HTR-8/SVneo (cell line): ENCODE results near the gene PDGFRB.

ENCODE experiments used
- DNase-seq: peaks from one replicate; pipeline ENCODE4 v3.0.0; 2011; ENCODE audit warnings: low spot score, mixed read lengths; ENCODE audit not compliant: insufficient read length
- FAIRE-seq: peaks from 2 replicates; lab custom pipeline; 2011; peaks lifted over from hg19 to GRCh38; lab: Jason Lieb, UNC

Gene PDGFRB

DNA sequence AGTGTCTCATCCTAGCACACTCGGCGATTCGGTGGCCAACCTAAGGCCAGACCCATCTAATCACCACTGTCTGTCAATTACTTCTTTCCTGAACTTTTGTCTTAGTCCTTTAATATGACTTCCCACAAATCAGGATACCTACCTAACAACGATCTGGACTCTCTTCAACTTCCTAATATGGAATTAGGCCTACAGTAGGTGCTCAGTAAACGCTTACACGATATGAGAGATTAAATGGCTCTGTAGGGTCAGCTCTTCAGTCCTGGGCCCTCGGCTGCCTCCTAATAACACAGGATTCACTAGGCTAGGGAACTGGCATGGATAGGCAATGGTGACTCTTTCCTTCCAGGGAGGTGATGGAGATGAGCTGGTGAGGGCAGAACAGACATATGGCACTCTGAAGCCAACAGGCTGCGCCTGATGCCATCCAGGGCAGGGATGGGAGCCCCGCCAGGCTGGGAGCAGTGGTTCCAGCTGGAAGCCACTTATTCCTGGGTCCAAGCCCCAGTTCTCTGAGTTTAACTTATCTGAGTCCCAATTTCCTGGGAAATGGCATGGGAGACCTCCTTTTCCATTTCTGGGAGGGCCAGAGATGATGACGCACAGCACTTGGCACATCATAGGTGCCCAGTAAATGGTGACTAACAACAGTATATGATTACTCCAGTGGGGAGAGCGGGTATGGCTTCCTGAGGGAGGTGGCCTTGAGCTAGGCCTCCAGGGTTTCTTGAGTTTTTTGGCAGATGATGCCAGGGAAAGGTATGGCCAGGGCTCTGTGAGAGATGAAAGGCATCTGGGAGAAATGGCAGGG is 7.3 kb downstream of the PDGFRB start:
- DNase-seq (no peak), FAIRE-seq (peak; percentile 42)

DNA sequence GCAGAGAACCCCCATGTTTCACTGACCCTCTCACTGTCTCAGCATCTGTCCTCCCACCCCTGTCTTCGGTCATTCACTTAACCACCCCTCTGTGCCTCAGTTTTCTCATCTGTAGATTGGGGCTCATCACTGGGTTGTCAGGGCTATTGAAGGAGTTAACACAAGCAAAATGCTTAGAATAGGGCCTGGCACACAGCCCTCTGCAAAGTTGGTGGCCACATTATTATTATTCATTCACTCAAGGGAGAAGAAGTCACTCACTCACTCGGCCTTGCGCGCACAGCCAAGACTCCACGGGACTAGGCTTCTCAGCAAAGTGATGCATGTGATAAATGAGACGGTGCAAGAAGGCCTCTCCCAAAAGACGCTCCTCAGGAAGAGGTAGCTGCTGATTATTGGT is 8.0 kb downstream of the PDGFRB start:
- FAIRE-seq: peak; percentile 28

DNA sequence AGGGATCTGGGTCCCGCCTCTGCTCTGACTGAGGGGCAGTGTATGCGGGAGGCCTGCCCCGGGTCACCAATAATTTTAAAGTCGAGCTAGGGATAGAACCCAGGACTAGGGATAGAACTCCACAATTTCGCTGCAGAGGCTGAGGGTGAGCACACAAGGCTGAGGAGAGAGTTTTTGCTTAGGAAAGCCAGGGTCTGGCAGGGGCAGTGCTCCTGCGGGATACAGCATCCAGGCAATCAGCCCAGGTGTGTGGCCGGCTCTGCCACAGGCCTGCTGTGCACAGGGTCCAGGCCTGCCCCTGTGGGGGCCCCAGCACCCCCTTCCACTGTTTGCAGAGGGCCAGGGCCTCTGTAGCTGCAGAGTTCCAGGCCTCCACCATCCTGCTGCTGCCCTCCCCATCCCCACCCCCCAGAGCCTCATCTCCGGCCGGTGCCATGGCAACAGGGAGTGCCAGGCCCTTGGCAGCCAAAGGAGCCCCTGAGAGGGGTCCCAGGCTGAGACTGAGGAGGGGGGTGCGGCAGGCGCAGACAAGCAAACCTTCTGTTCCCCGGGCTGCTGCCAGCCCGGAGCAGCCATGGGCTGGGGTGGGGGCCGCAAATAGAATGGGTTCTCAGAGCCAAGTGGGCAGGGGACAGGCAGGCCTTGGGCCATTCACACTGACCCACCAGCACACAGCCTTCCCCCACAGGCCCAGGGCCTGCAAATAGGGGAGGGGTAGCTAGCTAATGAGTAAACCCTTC is 8.6 kb downstream of the PDGFRB start:
- DNase-seq (no peak), FAIRE-seq (no peak)

More for the DNA sequence above, 8.0 kb downstream of the PDGFRB start:
- no peak for DNase-seq

DNA sequence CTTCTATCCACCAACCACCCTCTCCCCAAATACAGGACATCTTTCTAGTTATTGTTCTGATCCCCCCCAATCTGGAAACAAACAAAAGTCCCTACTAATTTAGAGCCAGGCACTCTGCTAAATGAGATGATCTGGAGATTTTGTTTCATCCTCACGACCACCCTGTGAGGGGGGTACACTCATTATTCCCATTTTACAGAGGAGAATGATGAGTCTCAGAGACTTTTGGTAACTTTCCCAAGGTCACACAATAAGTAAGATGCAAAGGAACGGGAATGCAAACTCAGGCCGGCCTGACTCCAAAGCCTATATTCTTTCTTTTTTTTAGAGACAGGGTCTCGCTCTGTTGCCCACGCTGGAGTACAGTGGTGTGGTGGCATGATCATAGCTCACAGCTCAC is 9.4 kb downstream of the PDGFRB start:
- DNase-seq (no peak), FAIRE-seq (no peak)

DNA sequence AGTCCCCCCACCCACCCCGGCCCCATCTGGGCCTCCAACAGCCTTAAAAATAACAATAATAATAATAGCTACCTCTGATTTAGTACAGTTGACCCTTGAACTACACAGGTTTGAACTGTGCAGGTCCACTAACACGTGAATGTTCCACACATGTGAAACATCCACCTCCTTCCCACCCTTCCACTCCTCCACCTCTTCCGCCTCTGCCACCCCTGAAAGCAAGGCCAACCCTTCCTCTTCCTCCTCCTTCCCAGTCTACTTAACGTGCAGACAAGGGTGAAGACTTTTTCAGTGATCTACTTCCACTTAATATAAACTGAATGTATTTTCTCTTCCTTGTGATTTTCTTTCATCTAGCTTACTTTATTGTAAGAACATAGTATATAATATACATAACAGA is 10.8 kb downstream of the PDGFRB start:
- DNase-seq (no peak), FAIRE-seq (no peak)

DNA sequence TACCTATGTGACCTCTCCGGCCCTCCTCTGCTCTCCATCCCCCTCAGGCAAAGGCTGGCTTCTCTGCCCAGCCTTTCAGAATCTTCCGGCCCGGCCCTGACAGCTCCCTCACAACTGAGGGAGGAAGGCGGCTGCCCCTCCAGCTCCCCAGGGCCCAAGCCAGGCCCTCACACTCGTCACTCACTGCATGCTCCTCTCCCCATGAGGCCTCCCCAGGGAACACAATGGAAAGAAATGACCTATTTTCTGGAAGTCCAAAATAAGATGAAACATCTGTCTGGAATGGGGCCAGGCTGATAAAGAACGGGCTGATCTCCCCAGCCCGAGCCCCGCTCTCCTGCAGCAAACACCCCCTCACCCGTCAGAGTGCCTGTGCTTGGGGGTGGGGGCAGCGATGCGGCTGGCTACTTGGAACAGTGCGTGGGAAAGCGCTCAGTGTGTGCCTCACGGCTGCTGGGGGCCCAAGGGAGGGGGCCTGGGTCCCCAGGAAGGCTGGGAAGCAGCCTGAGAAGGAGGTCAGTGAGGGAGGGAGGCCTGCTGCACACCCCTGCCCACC is 11.3 kb downstream of the PDGFRB start:
- no peak for DNase-seq
- FAIRE-seq: no peak

DNA sequence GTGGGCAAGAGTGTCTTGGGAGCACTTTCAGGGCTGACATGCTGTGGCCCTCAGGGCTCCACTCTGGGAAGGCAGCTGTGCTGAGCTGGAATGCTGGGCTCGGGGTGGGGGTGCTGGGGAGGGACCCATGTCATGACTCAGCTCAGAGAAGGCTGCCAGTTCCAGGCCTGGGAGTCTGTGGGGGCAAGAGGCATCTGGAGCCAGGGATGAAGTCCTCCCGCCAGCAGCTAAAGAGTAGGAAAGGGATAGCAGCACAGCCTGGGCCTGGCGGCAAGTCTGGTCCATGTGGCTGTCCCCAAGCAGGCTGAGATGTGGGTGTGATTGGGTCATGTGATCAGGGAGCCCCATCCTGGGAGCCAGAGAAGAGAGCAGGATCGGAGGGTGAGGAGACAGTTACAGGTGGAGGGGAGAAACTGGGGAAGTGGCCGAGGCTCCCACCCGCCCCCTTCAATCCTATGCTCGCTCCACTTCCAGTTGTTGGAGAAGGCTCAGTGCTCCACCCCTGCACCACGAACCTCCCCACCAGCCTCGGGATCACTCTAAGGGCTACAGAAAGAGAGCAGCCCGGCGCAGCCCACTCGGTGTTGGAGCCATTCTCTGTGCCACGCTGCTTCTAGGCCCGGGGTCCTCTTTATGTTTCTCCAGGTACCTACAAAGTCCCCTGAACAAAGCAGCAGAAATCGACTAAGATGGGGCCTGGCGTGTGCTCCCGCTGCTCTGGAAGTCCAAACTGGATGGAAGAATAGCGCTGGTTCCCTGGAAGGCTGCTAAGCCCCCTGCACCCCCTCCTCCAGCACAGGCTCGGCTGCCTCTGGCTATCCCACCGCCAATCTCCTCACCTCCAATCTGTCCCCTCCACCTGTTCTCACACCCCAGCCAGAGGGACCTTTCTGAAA is 12.0 kb downstream of the PDGFRB start:
- no peak for FAIRE-seq

DNA sequence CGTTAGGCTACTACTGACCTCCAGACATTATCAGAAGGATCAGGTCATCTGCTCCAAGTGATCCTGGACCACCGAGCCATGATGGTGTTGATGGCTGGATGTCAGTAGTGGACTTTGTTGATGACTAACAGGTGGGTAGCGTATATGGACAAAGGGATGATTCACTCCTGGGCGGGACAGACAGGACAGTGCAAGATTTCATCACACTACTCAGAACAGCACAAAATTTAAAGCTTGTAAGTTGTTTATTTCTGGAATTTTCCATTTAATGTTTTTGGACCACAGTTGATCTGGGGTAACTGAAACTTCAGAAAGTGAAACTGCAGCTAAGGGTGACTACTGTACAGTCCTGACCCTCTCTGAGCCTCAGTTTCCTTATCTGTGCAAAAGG is 12.7 kb downstream of the PDGFRB start:
- DNase-seq: peak; percentile 66
- peak; percentile 95 for FAIRE-seq

More for the DNA sequence above, 12.0 kb downstream of the PDGFRB start:
- DNase-seq: peak; percentile 88

DNA sequence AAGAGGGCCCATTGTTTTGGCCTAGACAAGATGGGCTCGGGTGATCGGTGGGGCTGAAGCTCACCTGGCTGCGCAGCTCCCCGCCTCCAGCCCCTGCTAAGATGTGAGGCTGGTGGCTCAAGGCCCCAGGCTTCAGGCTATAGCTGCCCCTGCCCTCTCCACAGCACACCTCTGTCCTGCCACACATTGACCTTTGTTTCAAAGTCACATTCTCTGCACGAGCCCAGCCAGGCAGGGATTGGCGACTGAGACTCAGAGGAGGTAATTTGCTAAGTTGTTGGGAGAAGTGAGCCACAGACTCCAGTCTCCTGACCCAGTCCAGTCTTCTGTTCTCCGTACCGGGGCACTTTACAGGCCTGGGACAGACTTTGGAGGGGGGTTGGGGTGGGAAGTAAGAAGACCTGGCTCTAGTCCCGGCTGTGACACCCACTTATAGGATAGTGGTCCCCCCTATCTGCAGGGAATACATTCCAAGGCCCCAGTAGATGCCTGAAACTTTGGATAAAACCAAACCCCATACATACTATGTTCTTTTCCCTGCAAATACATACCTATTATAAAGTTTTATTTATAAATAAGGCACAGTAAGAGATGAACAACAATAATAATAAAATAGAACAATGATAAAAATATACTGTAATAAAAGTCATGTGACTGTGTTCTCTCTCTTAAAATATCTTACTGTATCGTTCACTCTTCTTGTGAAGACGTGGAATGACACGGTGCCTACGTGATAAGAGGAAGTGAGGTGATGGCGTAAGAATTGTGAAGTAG is 13.3 kb downstream of the PDGFRB start:
- no peak for DNase-seq
- FAIRE-seq: no peak

DNA sequence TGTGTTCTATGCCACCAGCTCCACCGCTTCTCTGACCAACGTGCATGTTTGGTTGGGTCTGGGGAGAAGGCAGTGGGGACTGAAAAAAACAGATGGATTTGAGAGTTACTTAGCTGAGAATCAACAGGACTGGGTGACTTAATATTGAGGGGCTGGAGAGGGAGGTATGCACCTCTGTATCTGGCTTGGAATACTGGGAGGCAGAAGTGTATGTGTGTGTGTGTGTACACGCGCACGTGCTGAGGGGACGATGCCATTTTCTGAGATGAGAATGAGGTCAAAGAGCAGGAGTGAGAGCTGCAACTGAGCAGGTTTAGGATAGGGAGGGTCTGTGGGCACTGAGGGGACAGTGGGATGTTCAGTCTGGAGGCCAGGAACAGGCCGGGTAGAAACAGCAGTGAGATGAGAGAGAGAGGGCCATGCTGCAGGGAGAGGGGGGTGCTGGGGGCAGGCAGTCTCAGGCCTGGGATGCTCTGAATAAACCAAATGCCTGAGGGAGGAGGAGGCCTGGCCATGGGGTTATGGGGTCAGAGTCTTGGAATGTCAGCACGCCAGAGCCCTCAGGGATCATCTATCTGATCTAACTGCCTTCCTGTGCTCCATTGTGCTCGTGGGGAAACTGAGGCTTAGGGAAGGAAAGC is 14.0 kb downstream of the PDGFRB start:
- FAIRE-seq (peak; percentile 31), DNase-seq (peak; percentile 59)

DNA sequence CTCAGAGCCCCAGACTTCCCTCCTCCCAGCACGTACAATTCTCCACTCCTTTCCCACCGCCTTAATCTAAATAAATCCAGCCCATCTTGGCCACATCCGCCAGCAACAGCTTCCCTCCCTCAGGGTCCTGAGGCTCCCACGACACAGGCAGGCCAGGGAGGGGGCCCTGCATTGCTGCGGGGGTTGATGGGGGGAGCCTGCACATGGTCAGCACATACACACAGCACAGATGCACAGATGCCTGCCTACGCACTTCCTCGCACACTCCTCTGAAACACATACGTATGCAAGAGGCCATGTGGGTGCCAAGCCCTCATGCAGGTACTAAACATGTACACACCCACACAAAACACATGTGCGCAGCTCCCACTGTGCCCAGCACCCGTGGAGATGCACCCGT is 14.8 kb downstream of the PDGFRB start:
- DNase-seq: no peak
- peak; percentile 16 for FAIRE-seq

DNA sequence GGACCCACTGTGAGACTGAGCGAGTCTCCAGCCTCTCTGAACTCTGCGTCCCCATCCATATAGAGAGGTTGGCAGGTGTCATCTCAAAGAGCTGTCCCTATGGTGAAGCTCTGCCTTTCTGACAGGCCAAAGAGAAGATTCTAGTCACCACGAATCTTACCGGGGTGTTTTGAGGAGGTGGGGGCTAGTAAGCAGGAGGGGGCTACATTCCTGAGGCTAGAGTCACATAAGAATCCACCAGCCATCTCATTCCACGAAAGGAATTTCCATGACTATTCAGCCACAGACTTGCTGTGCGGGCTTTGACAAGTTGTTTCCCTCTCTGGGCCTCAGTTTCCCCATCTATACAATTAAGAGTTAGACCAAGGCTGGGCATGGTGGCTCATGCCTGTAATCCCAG is 16.3 kb downstream of the PDGFRB start:
- no peak for FAIRE-seq
- no peak for DNase-seq

DNA sequence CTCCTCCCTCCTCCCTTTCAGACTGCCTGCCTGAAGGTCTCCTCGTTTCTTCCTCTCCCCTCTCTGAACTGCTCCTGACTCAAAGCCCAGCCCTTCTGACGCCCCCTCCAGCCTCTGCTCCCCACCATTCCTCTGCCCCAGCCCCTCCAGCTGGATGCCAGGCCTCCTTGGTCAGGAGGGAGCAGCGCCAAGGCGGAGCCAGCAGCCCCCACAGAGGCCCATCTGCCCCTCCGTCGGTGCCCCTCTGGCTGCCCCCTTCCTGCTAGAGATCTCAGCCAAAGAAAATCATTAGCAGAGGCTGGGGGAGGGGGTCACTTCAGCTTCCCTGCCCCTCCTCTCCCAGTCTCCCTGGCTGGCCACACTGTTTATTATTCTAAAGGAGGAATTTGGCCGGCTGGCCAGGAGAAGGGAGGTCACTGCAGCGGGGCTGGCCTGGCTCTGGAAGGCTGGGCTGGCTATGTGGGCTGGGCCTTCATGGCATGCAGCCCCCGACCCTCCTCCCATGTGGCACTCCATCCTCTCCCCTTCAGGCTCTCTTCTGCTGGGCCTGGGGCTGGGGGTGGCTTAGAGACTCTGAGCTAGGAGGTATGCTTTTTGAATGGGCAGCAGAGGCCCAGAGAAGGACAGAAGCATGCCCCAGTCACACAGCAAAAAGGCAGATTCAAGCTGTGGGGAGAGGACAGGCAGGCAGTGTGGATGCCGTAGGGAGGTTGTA is 16.9 kb downstream of the PDGFRB start:
- FAIRE-seq (peak; percentile 42), DNase-seq (peak; percentile 78)

DNA sequence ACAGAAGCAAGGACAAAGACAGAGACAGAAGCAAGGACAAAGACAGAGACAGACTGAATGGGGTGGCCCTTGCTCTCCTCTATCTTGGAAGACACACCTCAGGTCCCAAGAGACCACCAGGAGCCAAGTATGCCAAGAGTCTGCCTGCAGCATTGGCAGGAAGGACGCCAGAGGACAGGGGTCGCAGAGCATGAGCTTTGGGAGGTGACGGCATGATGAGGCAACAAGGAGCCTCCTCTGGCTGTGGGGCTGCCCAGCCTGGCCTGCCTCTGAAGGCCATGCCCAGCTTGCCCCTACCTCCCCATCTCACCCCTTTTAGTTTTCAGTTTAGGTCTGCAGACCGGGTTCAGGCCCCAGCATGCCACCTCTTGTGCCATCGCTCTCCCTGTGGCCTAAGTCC is 17.6 kb downstream of the PDGFRB start:
- peak; percentile 9 for FAIRE-seq
- no peak for DNase-seq

DNA sequence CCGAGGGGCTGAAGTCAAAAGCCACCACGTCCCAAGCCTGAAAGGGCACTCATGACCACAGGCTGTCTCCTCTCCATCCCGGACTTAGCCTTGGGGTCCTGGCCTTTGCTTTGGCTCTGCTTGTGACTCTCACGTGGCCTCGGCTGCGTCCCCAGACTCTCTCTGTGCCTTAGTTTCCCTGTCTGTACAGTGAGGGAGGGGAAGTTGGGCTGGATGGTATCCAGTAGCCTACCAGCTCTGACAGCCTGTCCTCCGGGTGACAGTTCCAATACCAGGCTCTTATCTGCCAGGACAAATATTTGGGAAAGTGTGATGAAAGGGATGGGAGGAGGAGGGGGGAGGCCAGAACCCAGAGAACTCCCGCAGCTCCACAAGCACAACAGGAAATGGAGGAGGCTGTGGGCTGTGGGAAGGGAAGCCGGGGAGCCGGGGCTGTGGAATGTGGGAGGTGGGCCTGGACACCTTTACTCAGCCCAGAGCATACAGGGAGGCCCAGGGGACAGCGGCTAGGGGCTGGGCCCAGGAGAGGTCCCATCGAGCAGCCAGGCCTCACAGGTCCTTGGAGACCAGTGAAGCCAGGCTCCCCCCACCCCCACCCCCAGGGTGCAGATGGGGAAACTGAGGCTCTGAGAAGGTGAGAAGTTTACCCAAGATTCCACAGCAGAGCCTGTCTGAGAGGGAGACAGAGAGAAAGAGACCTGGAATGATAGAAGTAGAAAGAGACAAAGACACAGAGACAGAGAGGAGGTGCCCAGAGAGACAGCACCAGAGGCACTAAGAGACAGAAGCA is 18.3 kb downstream of the PDGFRB start:
- no peak for DNase-seq
- FAIRE-seq: no peak

DNA sequence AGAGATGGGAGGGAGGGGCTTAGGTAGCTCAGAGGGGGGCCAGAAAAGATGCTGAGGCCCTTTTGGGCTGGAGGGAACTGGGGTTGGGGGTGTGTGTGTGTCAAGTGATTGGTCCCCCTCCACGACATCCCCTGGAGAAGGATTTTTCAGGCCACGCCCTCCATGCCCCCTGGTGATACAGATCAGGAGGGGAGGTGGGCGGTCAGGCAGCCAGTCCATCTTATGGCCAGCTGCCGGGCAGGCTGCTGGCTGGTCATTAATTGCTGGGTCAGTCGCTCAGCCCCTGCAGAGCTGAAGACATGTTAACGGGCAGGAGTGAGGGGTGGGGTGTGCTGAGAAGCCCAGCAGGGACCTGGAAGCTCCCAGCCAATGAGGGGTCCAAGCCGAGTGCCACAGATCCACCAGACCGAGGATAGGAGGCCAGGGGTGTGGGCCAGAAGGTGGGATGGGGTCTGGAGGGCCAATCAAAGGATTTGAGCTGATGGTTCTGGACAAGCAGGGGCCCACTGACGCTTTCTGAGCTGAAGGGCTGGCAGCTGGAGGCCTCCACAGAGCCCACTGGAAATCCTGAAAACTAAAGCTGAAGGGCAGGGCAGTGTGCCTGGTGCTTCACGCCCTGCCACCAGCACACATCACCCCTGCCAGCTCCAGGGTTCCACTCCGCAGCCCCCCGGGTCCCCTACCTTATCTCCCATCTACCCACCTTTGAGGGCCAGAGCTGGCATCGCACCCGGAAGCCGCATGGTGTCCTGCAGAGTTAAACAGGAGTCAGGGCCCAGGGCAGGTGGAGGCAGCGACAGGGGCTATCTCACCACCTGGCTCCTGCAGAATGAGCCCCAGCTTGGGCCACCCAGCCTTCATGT is 19.1 kb downstream of the PDGFRB start:
- FAIRE-seq (no peak), DNase-seq (no peak)
